Body of pancreas (tissue), 4 donors: ENCODE data around the gene EGLN3. TPM values are rescaled to one million over a fixed set of nuclear protein-coding genes. Genes with fewer than 3 reads are reported as not detected.

ENCODE experiments used
- ATAC-seq: fragments of 150-250 bp; one replicate; pipeline ENCODE4 v1.9.1; 2016
- DNase-seq, 4 donors: peaks; one replicate each; pipeline ENCODE4 v3.0.0-alpha.2; 2019
- H3K27ac ChIP-seq, 4 donors: fragments of 200-600 bp; sonication (generic); 1 replicate in 3 of 4; 2 replicates in 1 of 4; pipeline versions ENCODE4 v1.5.1 to v1.6.1; 2016 to 2019; ENCODE audit warnings: mild to moderate bottlenecking in 1 of 4, mixed read lengths in 1 of 4, moderate library complexity in 1 of 4
- H3K27me3 ChIP-seq, 2 donors: fragments of 200-600 bp; sonication (generic); one replicate each; pipeline ENCODE4 v1.6.0; 2016; ENCODE audit warnings: mild to moderate bottlenecking in 1 of 2
- H3K36me3 ChIP-seq, 2 donors: fragments of 200-600 bp; sonication (generic); replicated peaks in 1 of 2; 2 replicates each; pipeline ENCODE4 v1.5.1; 2016; ENCODE audit warnings: low read depth in 2 of 2; ENCODE audit not compliant: insufficient read depth in 1 of 2
- H3K4me1 ChIP-seq: fragments of 200-600 bp; sonication (generic); one replicate; pipeline ENCODE4 v1.6.0; 2016
- H3K4me3 ChIP-seq, 2 donors: fragments of 200-600 bp; sonication (generic); 1 replicate in 1 of 2; 2 replicates in 1 of 2; pipeline ENCODE4 v1.5.1; 2016 to 2019
- H3K9me3 ChIP-seq, 3 donors: fragments of 200-600 bp; sonication (generic); 1 replicate in 2 of 3; 2 replicates in 1 of 3; pipeline ENCODE4 v1.5.1; 2016
- CTCF ChIP-seq, 7 experiments: fragments of 450-650 bp in 4 of 7; fragments of 200-600 bp in 3 of 7; sonication (generic) in 3 of 7; IDR thresholded peaks; one replicate each; pipeline ENCODE4 v1.5.1; 2016 to 2019; ENCODE audit warnings: antibody characterized with exemption in 7 of 7
- POLR2A ChIP-seq, 3 donors: fragments of 450-650 bp; IDR thresholded peaks; one replicate each; pipeline ENCODE4 v1.6.1; 2016; ENCODE audit warnings: antibody characterized with exemption in 3 of 3, mild to moderate bottlenecking in 2 of 3
- WGBS, 2 donors: methylation state at CpG; one replicate each; pipeline ENCODE4 v1.1.5; 2017; 5-methylcytosine and 5-hydroxymethylcytosine counted together
- intact Hi-C: fragments of 100-400 bp; cut with DNase I; formaldehyde crosslinking; loops from one replicate; pipeline ENCODE4 v1.15.1; 2023
- total RNA-seq, 2 donors: library from RNA; depleted of rRNA; stranded (reverse); fragments of >200 nt; gene quantifications; one replicate each; pipeline ENCODE4 v1.1.0, GENCODE V29; 2016

Gene EGLN3
- total RNA-seq, 2 donors from 2014 or later, result 2.0 to 7.0 TPM

GRCh38 chr14:33899723-33900341 is 51.0 kb downstream of the EGLN3 start:
- Histone ChIP-seq H3K27me3 (no peaks in the 10 kb centered on the region), H3K27ac (no peak overlapping the region), H3K36me3 (no peaks in the 10 kb centered on the region), H3K9me3 (no peaks in the 10 kb centered on the region), H3K4me1 (no peaks in the 10 kb centered on the region), H3K4me3 (no peak overlapping the region)
- TF ChIP-seq POLR2A (IDR thresholded peaks at IDR 0.05) (no peak), CTCF (IDR thresholded peaks at IDR 0.05) (no peak)
- WGBS, 2 donors, result 69 to 73% methylated on average over 3 of the region's 3 CpGs
- ATAC-seq (no peak), DNase-seq (no peak)
- intact Hi-C loops, result no loop called here

GRCh38 chr14:33897878-33898535 is 52.9 kb downstream of the EGLN3 start:
- H3K36me3 ChIP-seq, result no peaks in the 10 kb centered on the region
- H3K27ac ChIP-seq, result no peak overlapping the region
- H3K4me3 ChIP-seq, result no peak overlapping the region
- H3K4me1 ChIP-seq, result no peaks in the 10 kb centered on the region
- WGBS, 2 donors, result 50% methylated on average over 3 of the region's 3 CpGs
- H3K27me3 ChIP-seq, result no peaks in the 10 kb centered on the region
- DNase-seq (no peak), ATAC-seq (no peak)
- H3K9me3 ChIP-seq, result no peaks in the 10 kb centered on the region
- intact Hi-C loops, result no loop called here
- TF ChIP-seq CTCF (IDR thresholded peaks at IDR 0.05) (no peak), POLR2A (IDR thresholded peaks at IDR 0.05) (no peak)

- WGBS, 2 donors, result 82 to 96% methylated on average over 2 of the region's 2 CpGs
- Histone ChIP-seq H3K4me3 (no peak overlapping the region), H3K4me1 (no peaks in the 10 kb centered on the region), H3K36me3 (no peaks in the 10 kb centered on the region), H3K27ac (no peak overlapping the region), H3K27me3 (no peaks in the 10 kb centered on the region), H3K9me3 (no peaks in the 10 kb centered on the region)
- TF ChIP-seq POLR2A (IDR thresholded peaks at IDR 0.05) (no peak), CTCF (IDR thresholded peaks at IDR 0.05) (no peak)
- DNase-seq (no peak), ATAC-seq (no peak)
- intact Hi-C loops, result no loop called here
These were observed 53.5 kb downstream of the EGLN3 start for GRCh38 chr14:33897382-33897781.

DNA sequence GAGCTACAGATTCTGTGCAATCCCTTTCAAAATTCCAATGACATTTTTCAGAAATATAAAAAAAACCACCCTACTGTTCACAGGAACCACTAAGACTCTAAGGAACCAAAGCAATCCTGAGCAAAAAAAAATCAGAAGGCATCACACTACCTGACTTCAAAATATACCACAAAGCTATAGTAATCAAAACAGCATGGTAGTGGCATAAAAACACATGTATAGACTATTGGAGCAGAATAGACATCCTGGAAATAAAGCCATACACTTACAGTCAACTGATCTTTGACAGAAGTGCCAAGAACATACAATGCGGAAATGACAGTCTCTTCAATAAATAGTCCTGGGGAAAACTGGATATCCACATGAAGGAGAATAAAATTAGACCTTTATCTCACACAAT is 56.5 kb downstream of the EGLN3 start:
- Histone ChIP-seq H3K27ac (no peak overlapping the region), H3K4me3 (no peak overlapping the region), H3K27me3 (no peaks in the 10 kb centered on the region), H3K9me3 (no peaks in the 10 kb centered on the region), H3K4me1 (no peaks in the 10 kb centered on the region), H3K36me3 (no peaks in the 10 kb centered on the region)
- 79 to 95% methylated on average over 1 of the region's 1 CpG for WGBS, 2 donors
- DNase-seq (no peak), ATAC-seq (no peak)
- intact Hi-C loops, result no loop called here
- TF ChIP-seq POLR2A (IDR thresholded peaks at IDR 0.05) (no peak), CTCF (IDR thresholded peaks at IDR 0.05) (no peak)

GRCh38 chr14:33891700-33892099 is 59.2 kb downstream of the EGLN3 start:
- TF ChIP-seq CTCF (IDR thresholded peaks at IDR 0.05) (no peak), POLR2A (IDR thresholded peaks at IDR 0.05) (no peak)
- Histone ChIP-seq H3K36me3 (no peaks in the 10 kb centered on the region), H3K4me1 (no peaks in the 10 kb centered on the region), H3K9me3 (no peaks in the 10 kb centered on the region), H3K27me3 (no peaks in the 10 kb centered on the region), H3K27ac (no peak overlapping the region), H3K4me3 (no peak overlapping the region)
- intact Hi-C loops, result no loop called here
- no peak for ATAC-seq
- WGBS, 2 donors, result 32 to 83% methylated on average over 1 of the region's 1 CpG
- no peak for DNase-seq
